ELR (cell line): ENCODE results near the gene MFN2.
A peak's percentile ranks its signal among the peaks of the same experiment; 100 is the strongest.
"Not testable (repeated sequence)": the region's sequence is repeated elsewhere in the genome, so short reads cannot be mapped to it uniquely, and the experiment has no call there.

Experiments
- DNase-seq: peaks from one replicate; pipeline ENCODE4 v3.0.0-alpha.2; 2015; ENCODE audit warnings: low read depth

MFN2 gene

GRCh38 chr1:12026586-12026985 lies 46.3 kb downstream of the MFN2 start:
- no peak for DNase-seq

DNA sequence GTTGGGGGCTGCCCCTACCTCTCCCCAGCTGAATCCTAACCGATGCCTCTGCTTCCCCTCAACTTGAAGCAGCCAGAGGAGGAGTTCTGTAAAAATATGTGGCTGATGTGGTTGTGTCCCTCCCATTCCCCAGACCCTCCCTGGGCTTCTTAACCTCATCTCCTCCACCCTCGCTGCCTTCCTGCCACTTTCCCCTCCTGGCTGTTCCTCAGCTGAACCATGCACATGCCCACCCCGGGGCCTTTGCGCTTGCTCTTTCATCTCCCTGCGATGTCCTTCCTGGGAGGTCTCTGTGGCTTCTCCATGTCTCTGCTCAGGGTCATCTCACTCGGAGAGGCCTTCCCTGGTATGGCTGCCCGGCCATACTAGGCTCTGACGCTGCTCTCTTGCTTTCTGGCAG lies 48.0 kb downstream of the MFN2 start:
- DNase-seq, result no peak

GRCh38 chr1:12028957-12029511 lies 48.8 kb downstream of the MFN2 start:
- no peak for DNase-seq

GRCh38 chr1:12029720-12030339 lies 49.6 kb downstream of the MFN2 start:
- no peak for DNase-seq

DNA sequence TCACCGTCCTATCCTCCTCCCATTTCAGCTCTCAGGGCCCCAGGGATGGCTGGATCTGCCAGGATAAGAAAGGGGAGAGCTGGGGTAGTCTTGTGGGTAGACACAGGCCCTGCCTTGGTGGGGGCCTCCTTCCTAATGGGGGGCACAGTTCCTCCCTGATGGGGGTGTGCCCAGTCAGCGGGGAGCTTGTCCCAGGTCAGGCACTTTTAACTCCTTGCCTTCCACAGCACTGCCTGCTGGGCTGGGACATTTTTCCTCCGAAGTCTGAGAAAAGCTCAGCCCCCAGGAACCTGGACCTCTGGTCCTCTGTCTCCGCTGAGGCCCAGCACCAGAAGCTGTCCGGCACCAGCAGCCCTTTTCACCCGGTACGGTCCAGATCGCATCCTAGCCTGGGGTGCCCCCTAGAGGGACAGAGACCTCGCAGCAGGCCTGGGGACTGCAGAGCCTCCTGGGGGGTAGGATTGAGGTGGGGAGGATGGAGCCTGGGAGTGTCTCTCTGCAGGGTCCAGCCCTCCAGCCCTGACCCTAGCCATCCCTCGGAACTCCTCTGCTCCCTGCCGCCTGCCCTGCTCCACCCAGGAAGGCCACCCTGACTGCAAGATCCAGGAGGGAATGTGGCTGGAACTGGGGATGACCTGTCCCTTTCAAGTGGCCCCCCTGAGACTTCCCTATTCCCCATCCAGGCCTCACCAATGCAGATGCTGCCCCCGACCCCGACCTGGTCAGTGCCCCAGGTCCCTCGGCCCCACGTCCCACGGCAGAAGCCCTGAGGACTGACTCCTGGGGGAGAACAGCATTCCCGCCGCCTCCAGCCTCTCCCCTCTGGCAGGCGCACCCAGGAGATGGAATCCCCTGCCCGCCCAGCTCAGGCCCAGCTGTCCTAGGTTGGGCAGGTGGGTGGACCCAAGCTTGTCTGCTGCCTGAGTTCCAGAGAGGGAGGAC lies 51.1 kb downstream of the MFN2 start:
- peak; percentile 62 for DNase-seq

DNA sequence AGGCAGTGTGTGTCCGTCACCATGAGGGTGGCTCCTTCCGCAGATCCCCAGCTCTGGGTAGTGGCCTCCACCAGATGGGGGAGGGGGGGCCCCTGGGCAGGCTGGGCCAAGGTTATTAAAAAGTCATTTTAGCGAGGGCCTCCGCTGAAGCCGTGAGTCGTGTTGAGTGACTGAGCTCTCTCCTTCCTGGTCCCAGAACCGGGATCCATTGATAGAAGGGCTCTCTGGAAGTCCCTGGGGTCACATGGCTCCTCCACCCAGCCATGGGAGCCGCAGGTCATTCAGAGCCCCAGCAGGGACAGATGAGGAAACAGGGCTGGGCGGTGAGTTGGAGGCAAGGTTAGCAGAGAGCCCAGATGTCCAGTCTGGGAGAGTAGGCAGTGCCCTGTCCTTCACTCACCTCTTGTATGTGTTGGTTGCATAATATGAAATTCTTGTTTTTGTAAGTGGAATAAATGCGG lies 51.9 kb downstream of the MFN2 start:
- no peak for DNase-seq

- DNase-seq, result not testable (repeated sequence)
Observed at GRCh38 chr1:12033441-12033840, 53.2 kb downstream of the MFN2 start.

- DNase-seq, result no peak
Observed at GRCh38 chr1:12034381-12034801, 54.1 kb downstream of the MFN2 start.

DNA sequence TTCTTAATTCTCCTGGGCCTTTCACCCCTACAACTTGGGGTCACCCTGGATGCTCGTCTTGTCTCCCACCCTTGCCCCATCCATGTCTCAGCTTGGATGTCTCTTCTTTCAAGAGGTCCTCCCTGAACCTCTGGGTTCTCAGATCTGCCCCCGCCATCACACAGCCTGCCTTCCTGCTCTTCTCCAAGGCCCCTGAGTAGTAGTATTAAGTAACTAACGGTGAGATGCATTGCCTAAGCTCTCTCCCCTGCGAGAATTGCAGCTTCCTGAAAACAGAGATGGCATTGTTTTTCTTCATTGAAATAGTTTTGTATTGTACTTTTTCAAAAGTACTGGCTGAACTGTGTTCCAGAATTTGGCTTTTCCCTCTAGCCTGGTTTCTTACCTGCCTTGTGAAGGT lies 55.1 kb downstream of the MFN2 start:
- DNase-seq, result no peak

GRCh38 chr1:12037486-12038355 lies 57.5 kb downstream of the MFN2 start:
- DNase-seq, result no peak

DNA sequence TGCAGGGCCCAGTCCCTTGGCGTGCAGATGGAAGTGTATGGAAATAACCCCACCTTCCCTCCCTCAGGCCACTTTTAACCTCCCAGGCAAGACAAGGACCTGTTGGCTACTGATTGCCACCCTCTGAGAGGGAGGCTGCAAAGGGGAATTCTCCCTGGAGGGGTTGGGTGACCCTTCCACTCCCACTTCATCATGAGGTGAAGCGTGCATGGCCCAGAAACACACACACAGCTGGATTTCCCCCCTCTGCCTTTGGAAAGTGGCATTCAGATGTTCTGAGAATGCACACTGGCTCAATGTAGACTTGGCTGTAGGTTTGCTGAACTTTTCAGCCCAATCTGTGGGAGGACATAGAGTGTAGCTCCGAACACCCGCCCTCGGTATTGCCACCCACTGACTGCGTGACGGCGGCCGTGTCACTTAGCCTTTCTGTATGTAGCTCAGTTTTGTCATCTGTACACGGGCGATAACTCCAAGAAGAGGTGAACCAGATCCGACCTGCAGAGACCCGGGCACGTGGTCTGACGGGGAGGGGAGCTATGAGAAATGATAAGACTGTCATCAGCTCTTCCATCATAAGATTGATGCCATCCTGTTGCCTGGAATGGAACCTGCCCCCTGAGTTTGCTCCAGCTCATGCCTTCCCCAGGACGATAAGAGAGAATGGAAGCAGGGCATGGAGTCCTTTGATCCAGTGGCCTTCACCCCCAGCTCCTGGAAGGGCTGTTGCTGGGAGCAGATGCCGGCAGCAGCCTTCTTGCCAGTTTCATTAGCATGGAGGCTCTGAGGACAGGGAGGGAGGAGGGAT lies 58.3 kb downstream of the MFN2 start:
- DNase-seq, result no peak

DNA sequence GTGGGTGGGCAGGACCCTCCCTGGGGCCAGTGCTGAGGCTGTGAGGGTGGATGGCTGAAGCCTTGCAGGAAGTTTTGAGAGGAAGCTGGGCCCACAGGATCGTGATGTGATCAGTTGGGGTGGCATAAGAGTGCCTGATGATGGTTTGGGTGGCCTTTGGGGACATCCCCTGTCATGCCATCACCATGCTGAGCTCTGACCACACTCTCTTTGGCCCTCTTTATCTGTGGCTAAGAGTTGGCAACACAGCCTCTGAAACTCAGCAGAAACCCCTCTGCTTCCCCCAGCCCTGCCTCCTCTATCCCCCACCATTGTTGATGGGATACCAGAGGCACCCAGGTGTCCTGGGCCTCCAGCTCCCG lies 58.9 kb downstream of the MFN2 start:
- DNase-seq, result no peak

DNA sequence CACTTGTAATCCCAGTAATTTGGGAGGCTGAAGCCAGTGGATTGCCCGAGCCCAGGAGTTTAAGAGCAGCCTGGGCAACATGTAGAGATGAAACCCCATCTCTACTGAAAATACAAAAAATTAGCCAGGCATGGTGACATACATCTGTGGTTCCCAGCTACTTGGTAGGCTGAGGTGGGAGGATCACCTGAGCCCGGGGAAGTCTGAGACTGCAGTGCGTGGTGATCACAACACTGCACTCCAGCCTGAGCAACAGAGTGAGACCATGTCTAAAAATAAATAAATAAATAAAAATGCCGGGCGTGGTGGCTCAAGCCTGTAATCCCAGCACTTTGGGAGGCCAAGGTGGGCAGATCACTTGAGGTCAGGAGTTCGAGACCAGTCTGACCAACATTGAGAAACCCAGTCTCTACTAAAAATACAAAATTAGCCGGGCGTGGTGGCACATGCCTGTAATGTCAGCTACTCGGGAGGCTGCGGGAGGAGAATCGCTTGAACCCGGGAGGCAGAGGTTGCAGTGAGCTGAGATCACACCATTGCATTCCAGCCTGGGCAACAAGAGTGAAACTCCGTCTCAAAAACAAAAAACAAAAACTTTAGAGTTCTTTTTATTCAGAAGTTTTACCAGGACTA lies 59.7 kb downstream of the MFN2 start:
- DNase-seq, result not testable (repeated sequence)

- peak; percentile 71 for DNase-seq
Observed at GRCh38 chr1:12040457-12041051, 60.3 kb downstream of the MFN2 start.

- DNase-seq, result not testable (repeated sequence)
Observed at GRCh38 chr1:12044187-12044877, 64.1 kb downstream of the MFN2 start.

GRCh38 chr1:12046749-12047119 lies 66.5 kb downstream of the MFN2 start:
- no peak for DNase-seq

- DNase-seq, result no peak
Observed at GRCh38 chr1:12047120-12047876, 67.1 kb downstream of the MFN2 start.

GRCh38 chr1:12048372-12048771 lies 68.1 kb downstream of the MFN2 start:
- DNase-seq, result no peak

- DNase-seq, result no peak
Observed at GRCh38 chr1:12049616-12050015, 69.4 kb downstream of the MFN2 start.
